IMR-90 (cell line): ENCODE results near the gene ACSL6.

Experiments
- CTCF ChIP-seq: conservative IDR thresholded peaks from 2 replicates; pipeline ENCODE4 v1.5.1; 2012; ENCODE audit warnings: mild to moderate bottlenecking, low read depth, low read length, improper control_type of control experiment
- NFE2L2 ChIP-seq: fragments of 150-350 bp; IDR thresholded peaks from 2 replicates; pipeline ENCODE4 v1.6.1; 2016; ENCODE audit warnings: low read depth, mild to moderate bottlenecking, low read length
- POLR2A ChIP-seq: IDR thresholded peaks from 2 replicates; pipeline ENCODE4 v1.6.1; 2012; ENCODE audit warnings: mild to moderate bottlenecking, low read depth, low read length

GRCh38 chr5:132037353-132037752 is 25.9 kb upstream of the ACSL6 start:
- no peak for TF ChIP-seq NFE2L2
- TF ChIP-seq POLR2A: no peak
- TF ChIP-seq CTCF: no peak
